Kidney (tissue), 14 donors: ENCODE data around the gene TAX1BP3. TPM values are rescaled to one million over a fixed set of nuclear protein-coding genes. Genes with fewer than 3 reads are reported as not detected.

ENCODE experiments used
- DNase-seq, 5 donors: peaks; one replicate each; pipeline ENCODE4 v3.0.0-alpha.2; 2013 to 2020
- FAIRE-seq: peaks from 2 replicates; lab custom pipeline; 2012; peaks lifted over from hg19 to GRCh38; lab: Jason Lieb, UNC
- H3K27ac ChIP-seq, 2 donors: one replicate each; pipeline ENCODE4 v1.7.0; 2013; ENCODE audit warnings: low read depth in 2 of 2, low read length in 2 of 2, inconsistent platforms in 1 of 2
- H3K27me3 ChIP-seq: one replicate; pipeline ENCODE4 v1.7.1; 2013; ENCODE audit warnings: low read length, inconsistent platforms; ENCODE audit not compliant: control insufficient read depth, insufficient read depth
- H3K36me3 ChIP-seq, 3 donors: one replicate each; pipeline versions ENCODE4 v1.7.0 to v1.7.1; 2013; ENCODE audit warnings: low read length in 3 of 3, control low read depth in 1 of 3, inconsistent platforms in 1 of 3; ENCODE audit not compliant: insufficient read depth in 3 of 3, control insufficient read depth in 2 of 3
- H3K4me1 ChIP-seq, 3 donors: one replicate each; pipeline versions ENCODE4 v1.7.0 to v1.7.1; 2013; ENCODE audit warnings: low read length in 3 of 3, inconsistent platforms in 1 of 3, low read depth in 1 of 3; ENCODE audit not compliant: control insufficient read depth in 2 of 3, insufficient read depth in 2 of 3
- H3K4me3 ChIP-seq, 3 donors: one replicate each; pipeline versions ENCODE4 v1.7.0 to v1.8.1; 2013; ENCODE audit warnings: low read length in 3 of 3, control low read depth in 1 of 3, inconsistent platforms in 1 of 3
- H3K9ac ChIP-seq, 3 donors: one replicate each; pipeline versions ENCODE4 v1.7.0 to v1.7.1; 2013; ENCODE audit warnings: low read length in 3 of 3, control low read depth in 1 of 3, inconsistent platforms in 1 of 3
- H3K9me3 ChIP-seq, 3 donors: one replicate each; pipeline versions ENCODE4 v1.7.0 to v1.7.1; 2013; ENCODE audit warnings: low read length in 3 of 3, control low read depth in 1 of 3, inconsistent platforms in 1 of 3; ENCODE audit not compliant: control insufficient read depth in 2 of 3, insufficient read depth in 1 of 3
- CTCF ChIP-seq: IDR thresholded peaks from 3 replicates; pipeline ENCODE4 v1.5.1; 2012; ENCODE audit warnings: mild to moderate bottlenecking, moderate library complexity, borderline replicate concordance; ENCODE audit not compliant: insufficient read depth; ENCODE audit errors: extremely low read depth
- intact Hi-C: fragments of 100-400 bp; cut with DNase I; formaldehyde crosslinking; loops from one replicate; pipeline ENCODE4 v1.11.1; 2022
- polyA plus RNA-seq: library from polyadenylated mRNA; stranded (reverse); fragments of 350-450 nt; fragmentation: Illumina TruSeq; extraction: RNeasy Lipid Tissue Mini Kit (QIAGEN cat#74804); gene quantifications from one replicate; pipeline ENCODE4 v1.2.3, GENCODE V29; 2014; ENCODE audit warnings: low read depth, low replicate concordance; ENCODE audit not compliant: insufficient read depth
- total RNA-seq: library from RNA; stranded (reverse); fragmentation: NEBNext Ultra II Directional; extraction: Animal tissue kit (Norgen Biotek cat#: 25700); gene quantifications from one replicate; pipeline ENCODE4 v1.2.1, GENCODE V29; 2021
- donor health status: control.
- donor health status: control.
- donor health status: control.
- donor health status: control.
- donor health status: control.
- donor health status: DM: yes; HTN: yes; CAD: no.
- donor health status: Normal renal cell carcinoma (clear cell type).

The TAX1BP3 gene
- total and polyA plus RNA-seq, 2 donors from 2014 or later: 128 to 158 TPM

DNA sequence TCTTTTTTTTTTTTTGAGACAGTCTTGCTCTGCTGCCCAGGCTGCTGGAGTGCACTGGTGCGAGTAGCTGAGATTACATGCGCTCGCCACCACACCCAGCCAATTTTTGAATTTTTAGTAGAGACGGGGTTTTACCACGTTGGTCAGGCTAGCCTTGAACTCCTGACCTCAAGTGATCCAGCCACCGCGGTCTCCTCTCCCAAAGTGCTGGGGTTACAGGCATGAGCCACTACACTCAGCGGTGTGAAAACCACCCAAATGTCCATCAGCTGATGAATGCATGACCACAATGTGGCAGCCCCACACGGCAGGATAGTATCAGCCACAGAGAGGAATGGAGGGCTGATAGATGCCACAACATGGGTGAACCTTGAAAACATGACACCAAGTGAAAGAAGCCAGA lies 25.5 kb upstream of the TAX1BP3 start:
- no peak for TF ChIP-seq CTCF
- Histone ChIP-seq H3K9ac (no peak overlapping the region), H3K9me3 (peaks cover 0 to 3% (median 0%) of the 10 kb centered on the region in 3 donors), H3K27ac (no peak overlapping the region), H3K27me3 (no peaks in the 10 kb centered on the region), H3K4me3 (no peak overlapping the region), H3K4me1 (peaks cover 0 to 3% (median 0%) of the 10 kb centered on the region in 3 donors), H3K36me3 (no peaks in the 10 kb centered on the region)
- FAIRE-seq: no peak
- no peak for DNase-seq
- intact Hi-C loops: no loop called here

GRCh38 chr17:3693141-3693540 lies 24.8 kb upstream of the TAX1BP3 start:
- no peak overlapping the region for H3K9ac ChIP-seq
- peaks cover 0 to 3% (median 0%) of the 10 kb centered on the region in 3 donors for H3K4me1 ChIP-seq
- no peak overlapping the region for H3K4me3 ChIP-seq
- intact Hi-C loops: no loop called here
- FAIRE-seq: no peak
- H3K27me3 ChIP-seq: no peaks in the 10 kb centered on the region
- no peak for DNase-seq
- no peaks in the 10 kb centered on the region for H3K9me3 ChIP-seq
- no peaks in the 10 kb centered on the region for H3K36me3 ChIP-seq
- TF ChIP-seq CTCF: no peak
- H3K27ac ChIP-seq: no peak overlapping the region

GRCh38 chr17:3692346-3692745 lies 24.0 kb upstream of the TAX1BP3 start:
- DNase-seq (no peak), FAIRE-seq (no peak)
- Histone ChIP-seq H3K4me3 (no peak overlapping the region), H3K36me3 (no peaks in the 10 kb centered on the region), H3K27me3 (no peaks in the 10 kb centered on the region), H3K9me3 (no peaks in the 10 kb centered on the region), H3K9ac (no peak overlapping the region), H3K27ac (no peak overlapping the region), H3K4me1 (peaks cover 0 to 3% (median 0%) of the 10 kb centered on the region in 3 donors)
- intact Hi-C loops: no loop called here
- TF ChIP-seq CTCF: no peak

DNA sequence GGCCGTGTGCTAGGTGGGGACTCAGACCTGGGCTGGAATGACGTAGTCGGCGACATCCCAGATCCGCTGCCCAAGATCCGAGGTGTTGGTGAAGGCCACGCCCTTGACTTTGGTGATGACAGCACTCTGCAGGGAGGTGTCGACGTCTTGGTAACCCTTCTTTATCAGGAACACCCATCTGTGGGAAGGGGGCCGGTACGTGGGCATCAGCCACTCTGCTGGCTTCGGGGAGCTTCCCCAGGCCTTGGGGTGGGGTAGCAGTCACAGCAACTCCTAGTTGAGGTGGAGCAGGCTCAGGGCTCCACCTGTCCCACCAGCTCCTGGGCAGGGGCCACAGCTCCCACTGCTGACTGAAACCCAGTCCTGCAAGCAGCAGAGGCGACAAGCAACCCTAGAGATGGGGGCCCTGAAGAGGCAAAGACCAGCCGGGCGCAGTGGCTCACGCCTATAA lies 23.3 kb upstream of the TAX1BP3 start:
- Histone ChIP-seq H3K4me3 (no peak overlapping the region), H3K9me3 (no peaks in the 10 kb centered on the region), H3K27me3 (no peaks in the 10 kb centered on the region), H3K9ac (no peak overlapping the region), H3K36me3 (no peaks in the 10 kb centered on the region), H3K27ac (no peak overlapping the region), H3K4me1 (peaks cover 0 to 3% (median 0%) of the 10 kb centered on the region in 3 donors)
- TF ChIP-seq CTCF: no peak
- FAIRE-seq: no peak
- DNase-seq: no peak
- intact Hi-C loops: no loop called here
